ENCODE data around the gene PEX11B. TPM values are rescaled to one million over a fixed set of nuclear protein-coding genes. Genes with fewer than 3 reads are reported as not detected.

The PEX11B gene
- total RNA-seq, 1 experiment from 2014 or later, result 13.7 TPM

DNA sequence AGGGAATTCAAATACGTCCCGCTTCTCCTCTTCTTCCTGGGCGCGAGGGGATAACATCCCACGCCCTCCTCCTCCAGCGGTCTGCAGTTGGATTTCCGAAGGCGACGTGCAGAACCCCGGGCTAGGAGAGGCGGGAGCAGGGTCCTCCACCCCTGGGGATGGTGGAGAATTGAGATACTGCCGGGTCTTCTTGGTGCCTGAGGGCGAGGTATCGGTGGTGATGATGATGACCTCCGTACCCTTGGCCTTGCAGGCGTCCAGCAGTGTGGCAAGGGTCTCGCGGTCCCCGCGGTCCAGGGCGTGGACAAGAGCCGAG lies 42.5 kb upstream of the PEX11B start:
- no peak overlapping the region for H3K23ac ChIP-seq (ENCODE audit: insufficient read length, low read depth, low read length)
- H3K23me2 ChIP-seq (ENCODE audit: insufficient read length, low read depth, low read length, poor library complexity, severe bottlenecking), result peaks cover 31% of the 10 kb centered on the region
- no peak overlapping the region for H3K9ac ChIP-seq (ENCODE audit: extremely low read depth, insufficient read length, low read length)
- no peak overlapping the region for H2BK12ac ChIP-seq (ENCODE audit: insufficient read length, low read depth, low read length)
- Mint-ChIP-seq H3K4me3 (peak overlapping the region; percentile 87 to 95), H3K36me3 (ENCODE audit: insufficient read depth in 1 of 3, low read depth in 3 of 3) (no peaks in the 10 kb centered on the region; a peak in 1 of 7 replicates), H3K27ac (peak overlapping the region in 1 of 3 experiments; percentile 94; a peak in 2 of 7 replicates), H3K4me1 (peaks cover 42 to 50% of the 10 kb centered on the region in 2 experiments), H3K27me3 (ENCODE audit: low read depth) (peaks cover 74% of the 10 kb centered on the region), H3K9me3 (no peaks in the 10 kb centered on the region)
- no peak overlapping the region for H3K56ac ChIP-seq (ENCODE audit: insufficient read length, low read depth, low read length)
- no peak overlapping the region for H2BK15ac ChIP-seq (ENCODE audit: low read depth, low read length)
- peaks cover 2% of the 10 kb centered on the region; the same call in 1 of the 2 replicates for H3K4me1 ChIP-seq (ENCODE audit: insufficient read depth, low read length)
- H3K27ac ChIP-seq (ENCODE audit: insufficient read length, low read depth, low read length), result no peak overlapping the region
- no peak overlapping the region for H2BK5ac ChIP-seq (ENCODE audit: insufficient read length, low read length)
- peaks cover 42% of the 10 kb centered on the region for H3K27me3 ChIP-seq (ENCODE audit: insufficient read depth, low read length)
- H3K4me2 ChIP-seq (ENCODE audit: insufficient read depth, insufficient read length, low read length), result peak overlapping the region; percentile 75
- H4K91ac ChIP-seq (ENCODE audit: insufficient read length, low read depth, low read length), result no peak overlapping the region
- no peak overlapping the region for H3K4ac ChIP-seq (ENCODE audit: low read depth, low read length)
- no peak for TF ChIP-seq CTCF (conservative IDR thresholded peaks at IDR 0.05)
- H3K79me1 ChIP-seq (ENCODE audit: insufficient read depth, low read depth, low read length, poor library complexity, severe bottlenecking), result no peaks in the 10 kb centered on the region
- H3K9me3 ChIP-seq (ENCODE audit: control insufficient read depth, low read depth, low read length), result no peaks in the 10 kb centered on the region
- H3K79me2 ChIP-seq (ENCODE audit: insufficient read depth, low read length), result no peaks in the 10 kb centered on the region
- H3T11ph ChIP-seq (ENCODE audit: low read length), result no peak overlapping the region
- no peak overlapping the region for H4K8ac ChIP-seq (replicated peaks; ENCODE audit: insufficient read length, low read depth, low read length)
- H3K18ac ChIP-seq (ENCODE audit: insufficient read length, low read depth, low read length), result no peak overlapping the region
- H2BK20ac ChIP-seq (ENCODE audit: low read depth, low read length, poor library complexity, severe bottlenecking), result no peak overlapping the region
- no peak for DNase-seq
- H4K20me1 ChIP-seq (ENCODE audit: control insufficient read depth, insufficient read depth, insufficient read length), result no peaks in the 10 kb centered on the region
- H3K14ac ChIP-seq (ENCODE audit: insufficient read depth, low read length), result no peak overlapping the region
- H2AK5ac ChIP-seq (ENCODE audit: insufficient read length, low read length), result no peak overlapping the region
- no peak overlapping the region for H2BK120ac ChIP-seq (ENCODE audit: low read depth, low read length, poor library complexity, severe bottlenecking)
- WGBS (ENCODE audit: extremely low coverage, insufficient read length, low lambda C conversion rate), result no CpG with 5 or more reads among the region's 22 CpGs
- no peak overlapping the region for H4K5ac ChIP-seq (ENCODE audit: insufficient read length, low read depth, low read length)
- no peak overlapping the region for H2AFZ ChIP-seq (ENCODE audit: low read length)

All from H9 (cell line).